Measurements from ENCODE around the gene CFAP107. TPM values are rescaled to one million over a fixed set of nuclear protein-coding genes. Genes with fewer than 3 reads are reported as not detected.

CFAP107 gene
- not detected for total RNA-seq

GRCh38 chr1:12745992-12746323 is at the start of gene CFAP107:
Gene CFAP107, plus strand, starts transcription at chr1:12746200. Its CDS starts 231 bp downstream, at chr1:12746431.

GRCh38 chr1:12715896-12716437 is 30.0 kb upstream of the CFAP107 start, which contains the start of gene AADACL3:
Gene AADACL3, plus strand, starts transcription at chr1:12716110. Its CDS starts 67 bp downstream, at chr1:12716177.

GRCh38 chr1:12773438-12773837 is 27.4 kb downstream of the CFAP107 start, which contains the start of gene PRAMEF12:
Gene PRAMEF12, plus strand, starts transcription at chr1:12773738. Its CDS starts 1,130 bp downstream, at chr1:12774868.

GRCh38 chr1:12791097-12791496 is 45.1 kb downstream of the CFAP107 start, which contains the start of gene PRAMEF1:
Gene PRAMEF1, plus strand, starts transcription at chr1:12791397. Its CDS starts 1,831 bp downstream, at chr1:12793228.

Other genes with a start within 250 kb of the CFAP107 start
- 10 to 100 TPM; 67.5 to 74.3 TPM for gene DHRS3, start 128.0 kb upstream of the CFAP107 start, total RNA-seq
- not detected for gene AADACL4, start 102.1 kb upstream of the CFAP107 start, total RNA-seq
- not detected for gene AADACL3, start 30.1 kb upstream of the CFAP107 start, total RNA-seq
- not detected for gene PRAMEF12, start 27.5 kb downstream of the CFAP107 start, total RNA-seq
- not detected for gene PRAMEF1, start 45.2 kb downstream of the CFAP107 start, total RNA-seq
- not detected for gene PRAMEF11, start 85.2 kb downstream of the CFAP107 start, total RNA-seq
- gene HNRNPCL1, start 102.5 kb downstream of the CFAP107 start, total RNA-seq = not detected
- not detected for gene PRAMEF2, start 110.9 kb downstream of the CFAP107 start, total RNA-seq
- not detected for gene PRAMEF4, start 140.0 kb downstream of the CFAP107 start, total RNA-seq
- not detected for gene PRAMEF10, start 152.1 kb downstream of the CFAP107 start, total RNA-seq
- gene PRAMEF7, start 170.4 kb downstream of the CFAP107 start, total RNA-seq = not detected
- not detected for gene PRAMEF6, start 201.4 kb downstream of the CFAP107 start, total RNA-seq

Measured in activated naive CD4-positive, alpha-beta T cell treated with anti-CD3 and anti-CD28 coated beads, Interleukin-2, amount 10 ng/mL, durations not matched to agents 5 hours and 36 hours (primary cell).